ENCODE data around the gene ANXA1. TPM values are rescaled to one million over a fixed set of nuclear protein-coding genes. Genes with fewer than 3 reads are reported as not detected.

Gene ANXA1
- total and polyA plus RNA-seq, 4 donors: 4.8 to 28.6 (median 14.5) TPM

DNA sequence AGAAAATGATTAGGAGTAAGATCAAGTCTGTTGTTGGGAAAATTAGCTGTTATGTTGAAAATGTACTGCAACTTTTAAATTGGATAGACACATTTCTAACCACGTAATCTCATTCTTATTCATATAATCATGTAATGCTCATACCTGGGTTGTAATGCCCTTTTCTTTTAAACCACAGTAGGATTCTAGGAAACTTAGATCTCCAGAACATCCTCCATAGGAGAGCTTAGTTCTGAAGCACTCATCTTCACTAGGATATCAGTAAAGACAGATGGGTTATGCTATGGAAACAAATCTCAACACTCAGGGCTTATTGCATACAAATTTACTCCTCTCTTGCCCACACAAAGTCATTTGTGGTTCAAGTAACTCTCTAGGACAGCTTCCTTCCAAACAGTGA, 34.8 kb upstream of the ANXA1 start:
- no peaks in the 10 kb centered on the region for H3K4me1 ChIP-seq (ENCODE audit: control insufficient read depth in 4 of 4, insufficient read depth in 4 of 4, low read length in 3 of 4)
- TF ChIP-seq SP1 (IDR thresholded peaks at IDR 0.05) (no peak), RAD21 (IDR thresholded peaks at IDR 0.05) (no peak), GABPA (IDR thresholded peaks at IDR 0.05 in 1 of 2, conservative IDR thresholded peaks at IDR 0.05 in 1 of 2) (no peak), YY1 (IDR thresholded peaks at IDR 0.05) (no peak)
- H3K9me3 ChIP-seq (ENCODE audit: control insufficient read depth in 4 of 4, low read length in 3 of 4): no peaks in the 10 kb centered on the region
- H3K4me3 ChIP-seq (ENCODE audit: low read depth in 1 of 3, low read length in 3 of 3): no peak overlapping the region
- no peak for DNase-seq (ENCODE audit: low spot score)
- H3K27me3 ChIP-seq (ENCODE audit: control insufficient read depth in 4 of 4, insufficient read depth in 4 of 4, low read length in 3 of 4): no peaks in the 10 kb centered on the region
- 93% methylated on average over 1 of the region's 1 CpG for WGBS
- no peaks in the 10 kb centered on the region for H3K36me3 ChIP-seq (ENCODE audit: control insufficient read depth in 4 of 4, insufficient read depth in 3 of 4, low read depth in 1 of 4, low read length in 3 of 4)
- no peak overlapping the region for H3K27ac ChIP-seq (ENCODE audit: low read depth in 1 of 2, low read length in 2 of 2)
- no peak overlapping the region for H3K9ac ChIP-seq (ENCODE audit: low read depth in 1 of 2, low read length in 2 of 2)

DNA sequence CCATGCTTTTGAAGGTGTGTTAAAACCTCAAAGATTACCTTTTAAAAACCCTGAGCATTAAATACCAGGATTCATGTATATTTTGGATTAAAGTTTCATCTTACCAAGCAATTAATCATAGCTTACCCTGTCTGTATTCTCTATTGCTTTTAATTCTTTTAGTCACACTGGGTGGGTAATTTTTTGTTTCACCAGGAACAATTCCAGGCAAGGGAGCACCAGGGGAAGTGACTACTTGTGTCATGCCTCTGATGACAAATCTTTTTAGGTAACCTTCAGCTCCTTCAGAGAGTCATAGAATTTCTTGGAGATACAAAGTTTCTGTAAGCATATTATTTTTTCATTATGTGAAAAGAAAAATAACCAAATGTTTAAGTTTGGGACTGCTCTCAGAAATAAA, 33.4 kb upstream of the ANXA1 start:
- no peak for DNase-seq (ENCODE audit: low spot score)
- no peak for TF ChIP-seq FOXA1 (IDR thresholded peaks at IDR 0.05)
- Histone ChIP-seq H3K27me3 (ENCODE audit: control insufficient read depth in 4 of 4, insufficient read depth in 4 of 4, low read length in 3 of 4) (no peaks in the 10 kb centered on the region), H3K4me1 (ENCODE audit: control insufficient read depth in 4 of 4, insufficient read depth in 4 of 4, low read length in 3 of 4) (no peaks in the 10 kb centered on the region), H3K9ac (ENCODE audit: low read depth in 1 of 2, low read length in 2 of 2) (no peak overlapping the region), H3K27ac (ENCODE audit: low read depth in 1 of 2, low read length in 2 of 2) (no peak overlapping the region), H3K36me3 (ENCODE audit: control insufficient read depth in 4 of 4, insufficient read depth in 3 of 4, low read depth in 1 of 4, low read length in 3 of 4) (no peaks in the 10 kb centered on the region), H3K4me3 (ENCODE audit: low read depth in 1 of 3, low read length in 3 of 3) (no peak overlapping the region), H3K9me3 (ENCODE audit: control insufficient read depth in 4 of 4, low read length in 3 of 4) (no peaks in the 10 kb centered on the region)

DNA sequence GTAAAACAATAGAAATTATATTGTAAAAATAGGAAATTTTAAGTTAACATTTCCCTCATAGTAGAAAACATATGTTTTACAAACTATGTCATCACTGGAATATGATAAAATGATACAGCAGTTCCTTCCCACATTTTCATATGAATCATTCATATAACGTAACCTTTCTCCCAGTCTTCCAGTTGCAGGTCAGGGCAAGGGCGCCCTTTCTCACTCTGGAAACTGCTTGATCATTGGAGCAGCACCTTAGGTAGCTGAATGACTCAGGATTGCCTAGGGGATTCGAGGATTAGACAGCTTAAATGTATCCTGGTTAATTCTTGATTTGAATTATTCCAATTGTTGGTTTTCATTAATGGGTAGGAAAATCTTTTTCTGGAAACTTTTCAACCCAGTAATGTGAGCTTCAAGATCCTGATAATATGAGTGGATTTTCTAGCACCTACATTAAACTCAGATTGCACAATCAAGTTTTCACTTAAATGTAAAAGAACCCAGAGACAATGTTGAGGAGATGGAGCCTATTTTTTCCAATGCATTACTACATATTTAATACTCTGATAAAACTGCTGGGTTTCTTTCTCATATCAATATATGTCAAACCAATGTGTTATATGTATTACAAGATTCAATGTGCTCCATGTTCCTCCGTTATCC, 32.6 kb upstream of the ANXA1 start:
- no peak overlapping the region for H3K9ac ChIP-seq (ENCODE audit: low read depth in 1 of 2, low read length in 2 of 2)
- no peaks in the 10 kb centered on the region for H3K9me3 ChIP-seq (ENCODE audit: control insufficient read depth in 4 of 4, low read length in 3 of 4)
- no peaks in the 10 kb centered on the region for H3K36me3 ChIP-seq (ENCODE audit: control insufficient read depth in 4 of 4, insufficient read depth in 3 of 4, low read depth in 1 of 4, low read length in 3 of 4)
- H3K27me3 ChIP-seq (ENCODE audit: control insufficient read depth in 4 of 4, insufficient read depth in 4 of 4, low read length in 3 of 4): no peaks in the 10 kb centered on the region
- 91% methylated on average over 4 of the region's 4 CpGs for WGBS
- H3K27ac ChIP-seq (ENCODE audit: low read depth in 1 of 2, low read length in 2 of 2): no peak overlapping the region
- DNase-seq (ENCODE audit: low spot score): no peak
- TF ChIP-seq RAD21 (IDR thresholded peaks at IDR 0.05) (no peak), FOXA1 (IDR thresholded peaks at IDR 0.05) (no peak), JUND (IDR thresholded peaks at IDR 0.05) (no peak), HNF4G (IDR thresholded peaks at IDR 0.05) (no peak), SP1 (IDR thresholded peaks at IDR 0.05) (no peak), EGR1 (IDR thresholded peaks at IDR 0.05; ENCODE audit: low read depth in 2 of 2) (no peak), NR2F2 (IDR thresholded peaks at IDR 0.05) (no peak), FOXA2 (IDR thresholded peaks at IDR 0.05) (no peak), RXRA (IDR thresholded peaks at IDR 0.05) (no peak), GABPA (IDR thresholded peaks at IDR 0.05 in 1 of 2, conservative IDR thresholded peaks at IDR 0.05 in 1 of 2) (no peak)
- TF ChIP-seq, protein P1, sequence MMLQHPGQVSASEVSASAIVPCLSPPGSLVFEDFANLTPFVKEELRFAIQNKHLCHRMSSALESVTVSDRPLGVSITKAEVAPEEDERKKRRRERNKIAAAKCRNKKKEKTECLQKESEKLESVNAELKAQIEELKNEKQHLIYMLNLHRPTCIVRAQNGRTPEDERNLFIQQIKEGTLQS (IDR thresholded peaks at IDR 0.05): no peak
- TF ChIP-seq, protein P2, sequence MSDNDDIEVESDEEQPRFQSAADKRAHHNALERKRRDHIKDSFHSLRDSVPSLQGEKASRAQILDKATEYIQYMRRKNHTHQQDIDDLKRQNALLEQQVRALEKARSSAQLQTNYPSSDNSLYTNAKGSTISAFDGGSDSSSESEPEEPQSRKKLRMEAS (IDR thresholded peaks at IDR 0.05): no peak
- TF ChIP-seq, protein P3, sequence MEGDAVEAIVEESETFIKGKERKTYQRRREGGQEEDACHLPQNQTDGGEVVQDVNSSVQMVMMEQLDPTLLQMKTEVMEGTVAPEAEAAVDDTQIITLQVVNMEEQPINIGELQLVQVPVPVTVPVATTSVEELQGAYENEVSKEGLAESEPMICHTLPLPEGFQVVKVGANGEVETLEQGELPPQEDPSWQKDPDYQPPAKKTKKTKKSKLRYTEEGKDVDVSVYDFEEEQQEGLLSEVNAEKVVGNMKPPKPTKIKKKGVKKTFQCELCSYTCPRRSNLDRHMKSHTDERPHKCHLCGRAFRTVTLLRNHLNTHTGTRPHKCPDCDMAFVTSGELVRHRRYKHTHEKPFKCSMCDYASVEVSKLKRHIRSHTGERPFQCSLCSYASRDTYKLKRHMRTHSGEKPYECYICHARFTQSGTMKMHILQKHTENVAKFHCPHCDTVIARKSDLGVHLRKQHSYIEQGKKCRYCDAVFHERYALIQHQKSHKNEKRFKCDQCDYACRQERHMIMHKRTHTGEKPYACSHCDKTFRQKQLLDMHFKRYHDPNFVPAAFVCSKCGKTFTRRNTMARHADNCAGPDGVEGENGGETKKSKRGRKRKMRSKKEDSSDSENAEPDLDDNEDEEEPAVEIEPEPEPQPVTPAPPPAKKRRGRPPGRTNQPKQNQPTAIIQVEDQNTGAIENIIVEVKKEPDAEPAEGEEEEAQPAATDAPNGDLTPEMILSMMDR (IDR thresholded peaks at IDR 0.05; ENCODE audit: low read depth, low read length, missing input control): no peak
- TF ChIP-seq, protein P4, sequence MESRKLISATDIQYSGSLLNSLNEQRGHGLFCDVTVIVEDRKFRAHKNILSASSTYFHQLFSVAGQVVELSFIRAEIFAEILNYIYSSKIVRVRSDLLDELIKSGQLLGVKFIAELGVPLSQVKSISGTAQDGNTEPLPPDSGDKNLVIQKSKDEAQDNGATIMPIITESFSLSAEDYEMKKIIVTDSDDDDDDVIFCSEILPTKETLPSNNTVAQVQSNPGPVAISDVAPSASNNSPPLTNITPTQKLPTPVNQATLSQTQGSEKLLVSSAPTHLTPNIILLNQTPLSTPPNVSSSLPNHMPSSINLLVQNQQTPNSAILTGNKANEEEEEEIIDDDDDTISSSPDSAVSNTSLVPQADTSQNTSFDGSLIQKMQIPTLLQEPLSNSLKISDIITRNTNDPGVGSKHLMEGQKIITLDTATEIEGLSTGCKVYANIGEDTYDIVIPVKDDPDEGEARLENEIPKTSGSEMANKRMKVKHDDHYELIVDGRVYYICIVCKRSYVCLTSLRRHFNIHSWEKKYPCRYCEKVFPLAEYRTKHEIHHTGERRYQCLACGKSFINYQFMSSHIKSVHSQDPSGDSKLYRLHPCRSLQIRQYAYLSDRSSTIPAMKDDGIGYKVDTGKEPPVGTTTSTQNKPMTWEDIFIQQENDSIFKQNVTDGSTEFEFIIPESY (IDR thresholded peaks at IDR 0.05): no peak
- H3K4me1 ChIP-seq (ENCODE audit: control insufficient read depth in 4 of 4, insufficient read depth in 4 of 4, low read length in 3 of 4): no peaks in the 10 kb centered on the region
- H3K4me3 ChIP-seq (ENCODE audit: low read depth in 1 of 3, low read length in 3 of 3): no peak overlapping the region

All from liver (tissue), 9 donors.